Kidney (tissue), 14 donors: Measurements from ENCODE around the gene ACBD6. TPM values are rescaled to one million over a fixed set of nuclear protein-coding genes. Genes with fewer than 3 reads are reported as not detected.
A peak's percentile ranks its signal among the peaks of the same experiment; 100 is the strongest.
"Not testable (repeated sequence)": the region's sequence is repeated elsewhere in the genome, so short reads cannot be mapped to it uniquely, and the experiment has no call there.

Source experiments
- DNase-seq, 5 donors: peaks; one replicate each; pipeline ENCODE4 v3.0.0-alpha.2; 2013 to 2020
- FAIRE-seq: peaks from 2 replicates; lab custom pipeline; 2012; peaks lifted over from hg19 to GRCh38; lab: Jason Lieb, UNC
- H3K27ac ChIP-seq, 2 donors: one replicate each; pipeline ENCODE4 v1.7.0; 2013; ENCODE audit warnings: low read depth in 2 of 2, low read length in 2 of 2, inconsistent platforms in 1 of 2
- H3K27me3 ChIP-seq: one replicate; pipeline ENCODE4 v1.7.1; 2013; ENCODE audit warnings: low read length, inconsistent platforms; ENCODE audit not compliant: control insufficient read depth, insufficient read depth
- H3K36me3 ChIP-seq, 3 donors: one replicate each; pipeline versions ENCODE4 v1.7.0 to v1.7.1; 2013; ENCODE audit warnings: low read length in 3 of 3, control low read depth in 1 of 3, inconsistent platforms in 1 of 3; ENCODE audit not compliant: insufficient read depth in 3 of 3, control insufficient read depth in 2 of 3
- H3K4me1 ChIP-seq, 3 donors: one replicate each; pipeline versions ENCODE4 v1.7.0 to v1.7.1; 2013; ENCODE audit warnings: low read length in 3 of 3, inconsistent platforms in 1 of 3, low read depth in 1 of 3; ENCODE audit not compliant: control insufficient read depth in 2 of 3, insufficient read depth in 2 of 3
- H3K4me3 ChIP-seq, 3 donors: one replicate each; pipeline versions ENCODE4 v1.7.0 to v1.8.1; 2013; ENCODE audit warnings: low read length in 3 of 3, control low read depth in 1 of 3, inconsistent platforms in 1 of 3
- H3K9ac ChIP-seq, 3 donors: one replicate each; pipeline versions ENCODE4 v1.7.0 to v1.7.1; 2013; ENCODE audit warnings: low read length in 3 of 3, control low read depth in 1 of 3, inconsistent platforms in 1 of 3
- H3K9me3 ChIP-seq, 3 donors: one replicate each; pipeline versions ENCODE4 v1.7.0 to v1.7.1; 2013; ENCODE audit warnings: low read length in 3 of 3, control low read depth in 1 of 3, inconsistent platforms in 1 of 3; ENCODE audit not compliant: control insufficient read depth in 2 of 3, insufficient read depth in 1 of 3
- intact Hi-C: fragments of 100-400 bp; cut with DNase I; formaldehyde crosslinking; loops from one replicate; pipeline ENCODE4 v1.11.1; 2022
- polyA plus RNA-seq: library from polyadenylated mRNA; stranded (reverse); fragments of 350-450 nt; fragmentation: Illumina TruSeq; extraction: RNeasy Lipid Tissue Mini Kit (QIAGEN cat#74804); gene quantifications from one replicate; pipeline ENCODE4 v1.2.3, GENCODE V29; 2014; ENCODE audit warnings: low read depth, low replicate concordance; ENCODE audit not compliant: insufficient read depth
- total RNA-seq: library from RNA; stranded (reverse); fragmentation: NEBNext Ultra II Directional; extraction: Animal tissue kit (Norgen Biotek cat#: 25700); gene quantifications from one replicate; pipeline ENCODE4 v1.2.1, GENCODE V29; 2021
- TF ChIP-seq, protein P1 (sequence below): IDR thresholded peaks from 3 replicates; pipeline ENCODE4 v1.5.1; 2012; ENCODE audit warnings: mild to moderate bottlenecking, moderate library complexity, borderline replicate concordance; ENCODE audit not compliant: insufficient read depth; ENCODE audit errors: extremely low read depth
- donor health status: control.
- donor health status: control.
- donor health status: control.
- donor health status: control.
- donor health status: control.
- donor health status: DM: yes; HTN: yes; CAD: no.
- donor health status: Normal renal cell carcinoma (clear cell type).

The ACBD6 gene
- total and polyA plus RNA-seq, 2 donors from 2014 or later = 30.9 to 36.4 TPM

DNA sequence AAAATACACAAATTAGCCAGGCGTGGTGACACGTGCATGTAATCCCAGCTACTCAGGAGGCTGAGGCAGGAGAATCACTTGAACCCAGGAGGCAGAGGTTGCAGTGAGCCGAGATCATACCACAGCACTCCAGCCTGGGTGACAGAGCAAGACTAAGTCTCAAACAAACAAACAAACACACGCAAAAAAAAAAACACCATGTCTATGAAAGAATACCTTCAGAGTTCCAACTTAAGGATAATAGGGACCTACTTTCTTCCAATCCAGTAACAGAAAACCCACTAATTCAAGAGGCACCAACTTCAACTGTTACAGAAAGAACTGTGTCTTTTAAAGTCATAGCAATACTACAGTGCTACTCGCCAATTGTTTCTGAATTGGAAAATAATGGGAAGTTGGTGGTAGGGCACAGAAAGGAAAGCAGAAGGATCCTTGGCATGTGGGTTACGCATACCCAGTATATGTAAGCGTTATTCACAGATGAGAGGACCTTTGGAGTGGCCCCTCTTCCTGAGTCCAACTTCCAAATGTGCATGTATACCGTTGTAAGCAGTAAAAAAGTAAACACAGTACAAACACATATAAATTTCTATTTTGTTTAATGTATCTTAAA, 87.0 kb downstream of the ACBD6 start:
- no peaks in the 10 kb centered on the region for H3K36me3 ChIP-seq
- DNase-seq = no peak
- peaks cover 0 to 5% (median 0%) of the 10 kb centered on the region in 3 donors for H3K4me1 ChIP-seq
- no peak overlapping the region for H3K27ac ChIP-seq
- H3K9me3 ChIP-seq = no peaks in the 10 kb centered on the region
- no peaks in the 10 kb centered on the region for H3K27me3 ChIP-seq
- TF ChIP-seq, protein P1, sequence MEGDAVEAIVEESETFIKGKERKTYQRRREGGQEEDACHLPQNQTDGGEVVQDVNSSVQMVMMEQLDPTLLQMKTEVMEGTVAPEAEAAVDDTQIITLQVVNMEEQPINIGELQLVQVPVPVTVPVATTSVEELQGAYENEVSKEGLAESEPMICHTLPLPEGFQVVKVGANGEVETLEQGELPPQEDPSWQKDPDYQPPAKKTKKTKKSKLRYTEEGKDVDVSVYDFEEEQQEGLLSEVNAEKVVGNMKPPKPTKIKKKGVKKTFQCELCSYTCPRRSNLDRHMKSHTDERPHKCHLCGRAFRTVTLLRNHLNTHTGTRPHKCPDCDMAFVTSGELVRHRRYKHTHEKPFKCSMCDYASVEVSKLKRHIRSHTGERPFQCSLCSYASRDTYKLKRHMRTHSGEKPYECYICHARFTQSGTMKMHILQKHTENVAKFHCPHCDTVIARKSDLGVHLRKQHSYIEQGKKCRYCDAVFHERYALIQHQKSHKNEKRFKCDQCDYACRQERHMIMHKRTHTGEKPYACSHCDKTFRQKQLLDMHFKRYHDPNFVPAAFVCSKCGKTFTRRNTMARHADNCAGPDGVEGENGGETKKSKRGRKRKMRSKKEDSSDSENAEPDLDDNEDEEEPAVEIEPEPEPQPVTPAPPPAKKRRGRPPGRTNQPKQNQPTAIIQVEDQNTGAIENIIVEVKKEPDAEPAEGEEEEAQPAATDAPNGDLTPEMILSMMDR = no peak
- H3K9ac ChIP-seq = no peak overlapping the region
- intact Hi-C loops = no loop called here
- FAIRE-seq = no peak
- H3K4me3 ChIP-seq = no peak overlapping the region

DNA sequence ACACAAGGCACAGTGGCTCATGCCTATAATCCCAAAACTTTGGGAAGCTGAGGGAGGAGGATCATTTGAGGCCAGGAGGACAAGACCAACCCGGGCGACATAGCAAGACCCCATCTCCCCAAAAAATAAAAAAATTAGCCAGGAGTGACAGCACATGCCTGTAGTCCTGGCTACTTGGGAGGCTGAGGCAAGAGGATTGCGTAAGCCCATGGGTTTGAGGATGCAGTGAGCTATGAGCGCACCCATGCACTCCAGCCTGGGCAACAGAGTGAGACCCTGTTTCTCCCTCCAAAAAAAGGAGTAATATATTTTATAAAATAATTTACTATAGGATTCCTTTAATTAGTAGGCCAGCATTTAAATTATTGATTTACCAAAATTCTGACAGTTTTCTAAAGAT, 89.8 kb downstream of the ACBD6 start:
- FAIRE-seq = no peak
- TF ChIP-seq, protein P1 = no peak
- no peaks in the 10 kb centered on the region for H3K36me3 ChIP-seq
- no peak overlapping the region for H3K9ac ChIP-seq
- no peak overlapping the region for H3K4me3 ChIP-seq
- no peak for DNase-seq
- no peaks in the 10 kb centered on the region for H3K9me3 ChIP-seq
- H3K27ac ChIP-seq = no peak overlapping the region
- peaks cover 0 to 5% (median 0%) of the 10 kb centered on the region in 3 donors for H3K4me1 ChIP-seq
- H3K27me3 ChIP-seq = no peaks in the 10 kb centered on the region
- intact Hi-C loops = no loop called here

DNA sequence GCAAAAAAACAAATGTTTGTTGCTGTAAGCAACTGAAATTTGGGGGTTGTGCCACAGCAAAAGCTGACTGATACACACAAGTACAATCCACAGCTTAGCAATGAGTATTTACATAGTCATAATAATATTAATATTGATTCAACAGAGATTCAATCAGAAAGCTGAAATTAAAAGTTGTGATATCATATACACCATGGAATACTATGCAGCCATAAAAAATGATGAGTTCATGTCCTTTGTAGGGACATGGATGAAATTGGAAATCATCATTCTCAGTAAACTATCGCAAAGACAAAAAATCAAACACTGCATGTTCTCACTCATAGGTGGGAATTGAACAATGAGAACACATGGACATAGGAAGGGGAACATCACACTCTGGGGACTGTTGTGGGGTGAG, 94.2 kb downstream of the ACBD6 start:
- H3K4me1 ChIP-seq, H3K27ac ChIP-seq, intact Hi-C loops, H3K4me3 ChIP-seq, H3K36me3 ChIP-seq, H3K9ac ChIP-seq, H3K27me3 ChIP-seq, DNase-seq, H3K9me3 ChIP-seq, FAIRE-seq: not testable (repeated sequence)

DNA sequence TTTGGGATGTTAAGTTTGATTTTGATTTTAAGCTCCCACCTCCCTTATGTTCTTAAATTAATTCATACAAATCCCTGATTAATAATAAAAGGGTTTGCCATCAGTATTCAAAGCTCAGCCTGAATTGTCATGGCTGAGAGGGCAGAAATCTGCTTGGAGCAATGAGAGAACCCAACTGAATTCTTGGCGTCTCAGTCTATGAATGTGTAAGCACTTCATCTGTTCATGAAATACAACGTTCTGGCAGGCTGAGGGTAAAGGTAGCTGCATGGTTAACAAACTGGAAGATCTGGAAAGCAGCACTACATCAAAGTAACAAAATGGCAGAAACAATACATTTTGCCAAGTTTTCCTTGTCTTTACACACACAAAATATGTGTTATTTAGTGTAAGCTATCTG, 95.3 kb downstream of the ACBD6 start:
- peaks cover 0 to 3% (median 0%) of the 10 kb centered on the region in 3 donors for H3K4me1 ChIP-seq
- intact Hi-C loops = no loop called here
- DNase-seq (peak in 2 of 5 donors; percentile 24 to 42), FAIRE-seq (no peak)
- H3K36me3 ChIP-seq = no peaks in the 10 kb centered on the region
- H3K9me3 ChIP-seq = no peaks in the 10 kb centered on the region
- H3K9ac ChIP-seq = no peak overlapping the region
- no peak overlapping the region for H3K27ac ChIP-seq
- no peaks in the 10 kb centered on the region for H3K27me3 ChIP-seq
- TF ChIP-seq, protein P1 = no peak
- no peak overlapping the region for H3K4me3 ChIP-seq
